HG03064 (cell line): ENCODE measurements around the gene EXOC6.
"Not testable (repeated sequence)": the region's sequence is repeated elsewhere in the genome, so short reads cannot be mapped to it uniquely, and the experiment has no call there.

ENCODE experiments used
- ATAC-seq: cut with Tn5 transposase; IDR thresholded peaks from one replicate; pipeline ENCODE4 v1.9.1; 2021; ENCODE audit warnings: low read depth; ENCODE audit not compliant: unreplicated experiment

EXOC6 gene

DNA sequence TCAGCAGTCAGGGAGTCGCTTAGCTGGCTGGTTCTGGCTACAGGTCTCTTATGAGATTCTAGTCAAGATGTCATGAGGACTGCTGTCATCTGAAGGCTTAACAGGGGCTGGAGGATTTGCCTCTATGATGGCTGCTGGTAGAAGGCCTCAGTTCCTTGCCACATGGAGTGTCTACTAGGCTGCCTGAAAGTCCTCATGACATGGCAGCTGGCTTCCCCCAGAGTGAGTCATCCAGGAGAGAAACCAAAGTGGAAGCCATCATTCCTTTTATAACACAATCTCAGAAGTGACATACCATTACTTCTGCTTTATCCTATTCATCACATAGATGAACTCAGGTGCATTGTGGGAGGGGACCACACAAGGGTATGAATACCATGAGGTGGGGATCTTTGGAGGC lies 75.1 kb downstream of the EXOC6 start:
- no peak for ATAC-seq

DNA sequence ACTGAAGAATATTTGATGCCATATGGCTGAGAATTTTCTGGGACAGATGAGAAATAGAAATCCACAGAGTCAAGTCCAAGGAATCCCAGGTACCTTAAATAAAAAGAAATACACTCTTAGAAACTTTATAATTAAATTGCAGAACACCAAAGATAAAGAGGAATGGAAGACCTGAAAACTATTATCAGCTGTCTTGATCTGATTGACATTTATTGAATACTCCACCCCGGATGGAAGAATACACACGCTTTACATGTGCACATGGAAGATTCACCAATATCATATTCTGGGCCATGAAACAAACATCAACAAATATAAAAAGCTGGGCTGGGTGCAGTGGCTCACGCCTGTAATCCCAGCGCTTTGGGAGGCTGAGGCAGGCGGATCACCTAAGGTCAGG lies 81.6 kb downstream of the EXOC6 start:
- ATAC-seq, result no peak

- ATAC-seq, result no peak
Measured at GRCh38 chr10:92931597-92931996, 83.3 kb downstream of the EXOC6 start.

DNA sequence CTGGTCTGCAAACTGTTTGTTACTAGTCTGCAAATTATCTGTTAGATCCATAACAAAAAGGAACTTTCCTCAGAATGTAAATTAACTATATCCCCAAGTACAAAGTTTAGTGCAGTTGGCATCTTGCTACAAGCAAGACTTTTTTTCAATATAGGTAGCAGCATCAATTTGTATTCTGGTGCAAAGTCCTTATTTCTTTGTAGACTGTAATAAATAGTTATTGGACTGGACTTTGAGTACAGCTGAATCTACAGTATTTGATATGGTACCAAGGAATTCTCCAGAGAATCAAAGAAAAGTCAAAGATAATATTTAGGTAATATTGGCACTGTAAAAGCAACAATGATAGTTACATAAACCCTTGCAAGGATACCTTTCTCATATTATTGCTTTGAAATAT lies 89.6 kb downstream of the EXOC6 start:
- no peak for ATAC-seq

- no peak for ATAC-seq
Measured at GRCh38 chr10:92938841-92939240, 90.5 kb downstream of the EXOC6 start.

- no peak for ATAC-seq
Measured at GRCh38 chr10:92942226-92942625, 93.9 kb downstream of the EXOC6 start.

- ATAC-seq, result no peak
Measured at GRCh38 chr10:92946491-92946890, 98.2 kb downstream of the EXOC6 start.

GRCh38 chr10:92952573-92952972 lies 104.3 kb downstream of the EXOC6 start:
- ATAC-seq, result not testable (repeated sequence)

GRCh38 chr10:92957223-92958010 lies 109.1 kb downstream of the EXOC6 start:
- no peak for ATAC-seq

DNA sequence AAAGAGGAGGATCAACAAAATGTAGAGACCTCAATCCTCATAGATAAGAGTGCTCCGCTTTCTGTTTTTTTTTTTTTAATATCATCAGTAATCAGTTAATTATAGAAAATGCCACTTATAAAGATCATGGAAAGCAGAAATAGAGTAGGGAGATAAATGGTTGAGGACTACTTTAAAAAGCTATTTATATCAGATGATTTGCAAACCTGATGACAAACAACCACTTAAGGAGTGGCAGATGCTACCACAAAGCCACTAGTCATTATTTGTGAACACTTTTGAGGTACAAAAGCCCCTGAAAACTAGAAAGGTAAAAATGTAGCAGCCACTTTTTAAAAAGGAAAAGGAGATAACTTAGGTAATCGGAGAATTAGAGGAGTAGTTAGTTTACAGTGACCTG lies 113.3 kb downstream of the EXOC6 start:
- no peak for ATAC-seq

DNA sequence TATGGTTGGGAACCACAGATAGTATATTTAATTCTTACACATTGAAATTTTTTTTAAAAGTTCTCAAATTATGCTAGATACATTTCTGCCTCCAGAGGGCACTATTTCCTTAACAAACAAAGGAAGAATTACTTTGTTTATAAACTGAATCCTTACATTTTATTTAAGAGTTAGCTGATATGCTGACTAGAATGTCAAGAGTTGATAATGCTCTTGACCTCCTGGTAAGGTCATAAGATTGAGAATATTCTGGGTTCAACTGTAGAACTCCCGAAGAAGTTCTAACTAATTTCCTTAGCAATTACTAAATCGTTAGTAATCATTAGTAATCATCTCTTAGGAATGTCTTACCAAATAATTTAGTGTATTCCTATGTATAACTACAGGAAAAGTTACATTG lies 117.0 kb downstream of the EXOC6 start:
- no peak for ATAC-seq

DNA sequence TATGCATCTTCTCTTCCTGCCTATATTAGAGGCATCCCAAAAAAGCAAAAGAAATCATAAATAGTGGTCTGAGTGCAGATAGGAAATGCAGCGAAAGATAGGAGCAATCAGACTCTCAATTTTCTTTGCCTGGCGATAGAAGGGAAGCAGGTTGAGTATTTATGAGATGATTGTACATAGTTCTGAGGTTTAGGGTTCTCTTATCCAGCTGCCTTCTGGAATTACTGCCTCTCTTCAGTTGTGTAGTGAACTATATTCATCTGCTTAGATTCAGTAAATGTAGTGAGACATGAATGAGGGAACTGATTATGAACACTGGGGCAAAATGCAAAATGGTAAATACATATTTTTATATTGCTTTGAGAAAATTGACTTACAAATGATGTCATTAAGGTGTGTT lies 119.3 kb downstream of the EXOC6 start:
- no peak for ATAC-seq

- no peak for ATAC-seq
Measured at GRCh38 chr10:92969151-92969550, 120.8 kb downstream of the EXOC6 start.

GRCh38 chr10:92970301-92971070 lies 122.2 kb downstream of the EXOC6 start:
- ATAC-seq, result no peak

DNA sequence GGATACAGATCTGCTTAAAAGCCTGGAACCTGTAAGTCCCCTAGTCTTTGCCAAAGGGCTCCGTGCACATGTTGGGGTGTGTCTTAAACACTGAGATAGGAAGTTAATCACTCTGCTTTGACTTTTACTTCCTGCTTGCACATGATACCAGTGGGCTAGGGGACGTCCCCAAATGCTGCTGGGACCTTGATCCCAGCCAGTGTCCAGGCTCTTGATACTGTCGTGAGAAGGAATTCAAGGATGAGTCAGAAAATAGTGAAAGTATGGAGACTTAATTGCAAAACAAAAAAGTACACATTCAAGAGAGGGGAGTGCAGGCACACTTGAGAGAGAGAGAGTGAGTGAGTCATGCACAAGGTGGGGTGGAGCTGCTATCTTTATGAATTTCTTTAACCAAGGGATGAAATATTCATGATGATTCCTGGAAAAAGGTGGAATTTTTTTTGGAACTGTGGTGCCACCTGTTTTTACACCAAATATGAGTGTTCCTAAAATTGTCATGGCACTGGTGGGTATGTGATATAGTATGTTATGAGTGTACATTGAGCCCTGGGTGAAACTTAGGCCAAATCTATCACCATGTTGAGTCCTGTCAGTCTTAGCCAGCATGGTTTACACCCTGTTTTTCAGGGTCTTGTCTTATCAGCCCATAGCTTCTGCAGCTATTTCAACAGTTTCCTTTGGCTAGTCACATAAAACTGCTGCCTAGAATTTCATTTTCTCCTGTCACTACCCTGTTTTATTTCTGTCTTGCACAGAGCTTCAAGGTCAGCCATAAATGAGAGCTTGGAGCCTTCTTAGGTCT lies 123.9 kb downstream of the EXOC6 start:
- ATAC-seq, result no peak

GRCh38 chr10:92972886-92973285 lies 124.6 kb downstream of the EXOC6 start:
- no peak for ATAC-seq

DNA sequence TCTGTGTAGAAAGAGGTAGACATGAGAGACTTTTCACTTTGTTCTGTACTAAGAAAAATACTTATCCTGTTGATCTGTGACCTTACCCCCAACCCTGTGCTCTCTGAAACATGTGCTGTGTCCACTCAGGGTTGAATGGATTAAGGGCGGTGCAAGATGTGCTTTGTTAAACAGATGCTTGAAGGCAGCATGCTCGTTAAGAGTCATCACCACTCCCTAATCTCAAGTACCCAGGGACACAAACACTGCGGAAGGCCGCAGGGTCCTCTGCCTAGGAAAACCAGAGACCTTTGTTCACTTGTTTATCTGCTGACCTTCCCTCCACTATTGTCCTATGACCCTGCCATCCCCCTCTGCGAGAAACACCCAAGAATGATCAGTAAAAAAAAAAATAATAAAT lies 128.0 kb downstream of the EXOC6 start:
- not testable (repeated sequence) for ATAC-seq

DNA sequence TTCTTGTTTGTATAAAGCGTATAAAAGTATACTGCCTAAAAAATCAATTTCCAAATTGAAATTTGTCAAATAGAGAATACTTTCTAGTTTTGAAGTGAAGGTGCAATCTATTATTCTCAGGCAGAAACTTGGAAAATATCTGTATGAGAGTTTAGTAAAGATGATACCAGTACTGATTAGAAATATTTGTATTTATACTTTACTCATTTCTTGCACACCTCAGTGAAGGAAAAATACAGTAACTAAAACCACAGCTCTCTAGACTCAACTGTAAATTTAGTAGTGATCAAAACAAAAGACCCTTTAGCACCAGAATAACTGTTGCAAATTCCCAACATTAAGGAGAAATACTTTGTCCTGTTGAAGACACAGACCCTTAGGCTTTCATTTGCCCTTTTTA lies 140.9 kb downstream of the EXOC6 start:
- ATAC-seq, result no peak

DNA sequence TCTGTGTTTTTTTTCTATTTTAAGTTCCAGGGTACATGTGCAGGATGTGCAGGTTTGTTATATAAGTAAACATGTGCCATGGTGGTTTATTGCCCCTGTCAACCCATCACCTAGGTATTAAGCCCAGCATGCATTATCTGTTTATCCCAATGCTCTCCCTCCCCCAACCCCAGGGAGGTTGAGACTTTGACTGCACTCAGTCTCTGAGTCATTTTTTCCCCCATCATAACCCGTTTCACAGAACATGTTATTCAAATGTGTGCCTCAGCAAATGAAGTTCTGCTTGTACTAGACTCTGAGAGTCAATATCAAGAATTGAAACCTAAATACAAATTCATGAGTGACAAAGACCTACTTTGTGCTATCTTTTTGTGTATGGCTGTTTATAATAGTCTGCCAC lies 142.3 kb downstream of the EXOC6 start:
- ATAC-seq, result no peak

- no peak for ATAC-seq
Measured at GRCh38 chr10:92991513-92991912, 143.2 kb downstream of the EXOC6 start.

DNA sequence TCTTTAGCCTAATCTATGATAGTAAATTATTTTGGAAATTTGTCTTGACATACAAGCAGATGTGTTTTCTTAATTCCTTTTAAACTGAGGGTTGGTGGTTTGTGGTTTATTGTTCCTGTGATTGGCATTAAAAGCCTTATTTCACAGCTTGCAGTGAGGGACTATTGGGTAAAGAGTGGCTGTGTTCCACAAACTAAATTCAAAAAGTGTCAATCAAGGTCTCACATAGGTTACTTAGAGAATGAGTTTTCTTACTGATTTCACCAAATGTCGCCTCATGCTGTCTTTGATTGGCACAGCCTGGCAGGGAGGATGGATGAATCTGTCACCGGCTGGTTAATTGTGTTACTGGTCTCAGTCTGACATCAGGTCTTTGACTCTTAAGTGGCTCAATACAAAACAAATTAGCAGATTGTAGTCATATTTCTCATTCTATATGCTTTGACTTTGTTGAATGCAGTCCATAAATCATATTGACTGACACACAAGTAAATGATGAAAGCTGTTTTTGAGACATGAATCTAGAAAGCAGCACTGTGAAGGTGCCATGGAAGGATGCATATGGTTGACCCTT lies 145.5 kb downstream of the EXOC6 start:
- ATAC-seq, result no peak
